Stimulated activated CD4-positive, alpha-beta T cell treated with anti-CD3 and anti-CD28 coated beads, Interleukin-12 subunit alpha, Interleukin-12 subunit beta, amount 100 ng/mL, for 4 hours (primary cell): ENCODE data around the gene KIF4A.

Experiments used
- DNase-seq: peaks from one replicate; pipeline ENCODE4 v3.0.0-alpha.2; 2020

KIF4A gene

GRCh38 chrX:70444326-70444945, 154.5 kb downstream of the KIF4A start, which contains the start of gene DLG3:
Gene DLG3 (plus strand): TSS chrX:70444835. CDS start chrX:70445202, 367 bp downstream.
- DNase-seq, result no peak

GRCh38 chrX:70444946-70445656, 155.2 kb downstream of the KIF4A start:
- no peak for DNase-seq

GRCh38 chrX:70445951-70446350, 156.0 kb downstream of the KIF4A start:
- DNase-seq, result no peak

GRCh38 chrX:70446380-70447350, 156.8 kb downstream of the KIF4A start:
- DNase-seq, result no peak

- no peak for DNase-seq
Observed at GRCh38 chrX:70449457-70449966, 159.6 kb downstream of the KIF4A start.

DNA sequence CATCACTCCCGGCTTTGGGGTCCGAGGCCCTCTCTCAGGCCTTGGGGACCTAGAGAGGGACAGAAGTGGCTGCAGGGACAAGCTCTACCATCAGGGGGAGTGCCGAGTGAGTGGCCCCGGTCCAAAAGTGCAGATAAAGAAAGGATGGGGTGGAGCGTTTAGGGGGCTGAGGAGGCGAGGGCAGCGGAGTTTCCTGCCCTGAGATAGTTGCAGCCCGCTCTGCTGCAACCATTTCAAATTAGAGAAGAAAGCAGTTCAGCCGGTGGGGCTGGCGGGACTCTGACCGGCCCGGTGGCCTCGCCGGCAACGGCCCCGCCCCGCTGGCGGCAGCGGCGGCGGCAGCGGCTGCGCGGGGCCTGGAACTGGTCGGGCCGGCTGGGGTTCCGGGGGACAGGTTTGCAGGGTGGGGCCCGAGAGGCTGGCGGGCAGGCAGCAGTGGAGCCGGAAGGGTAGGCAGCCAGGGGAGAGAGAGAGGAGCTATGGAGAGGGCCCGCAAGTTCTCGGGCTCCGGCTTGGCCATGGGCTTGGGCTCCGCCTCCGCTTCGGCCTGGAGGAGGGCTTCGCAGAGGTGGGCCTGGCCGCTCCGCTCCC, 162.3 kb downstream of the KIF4A start:
- peak; percentile 52 for DNase-seq

- DNase-seq, result no peak
Observed at GRCh38 chrX:70453024-70453618, 163.2 kb downstream of the KIF4A start.

DNA sequence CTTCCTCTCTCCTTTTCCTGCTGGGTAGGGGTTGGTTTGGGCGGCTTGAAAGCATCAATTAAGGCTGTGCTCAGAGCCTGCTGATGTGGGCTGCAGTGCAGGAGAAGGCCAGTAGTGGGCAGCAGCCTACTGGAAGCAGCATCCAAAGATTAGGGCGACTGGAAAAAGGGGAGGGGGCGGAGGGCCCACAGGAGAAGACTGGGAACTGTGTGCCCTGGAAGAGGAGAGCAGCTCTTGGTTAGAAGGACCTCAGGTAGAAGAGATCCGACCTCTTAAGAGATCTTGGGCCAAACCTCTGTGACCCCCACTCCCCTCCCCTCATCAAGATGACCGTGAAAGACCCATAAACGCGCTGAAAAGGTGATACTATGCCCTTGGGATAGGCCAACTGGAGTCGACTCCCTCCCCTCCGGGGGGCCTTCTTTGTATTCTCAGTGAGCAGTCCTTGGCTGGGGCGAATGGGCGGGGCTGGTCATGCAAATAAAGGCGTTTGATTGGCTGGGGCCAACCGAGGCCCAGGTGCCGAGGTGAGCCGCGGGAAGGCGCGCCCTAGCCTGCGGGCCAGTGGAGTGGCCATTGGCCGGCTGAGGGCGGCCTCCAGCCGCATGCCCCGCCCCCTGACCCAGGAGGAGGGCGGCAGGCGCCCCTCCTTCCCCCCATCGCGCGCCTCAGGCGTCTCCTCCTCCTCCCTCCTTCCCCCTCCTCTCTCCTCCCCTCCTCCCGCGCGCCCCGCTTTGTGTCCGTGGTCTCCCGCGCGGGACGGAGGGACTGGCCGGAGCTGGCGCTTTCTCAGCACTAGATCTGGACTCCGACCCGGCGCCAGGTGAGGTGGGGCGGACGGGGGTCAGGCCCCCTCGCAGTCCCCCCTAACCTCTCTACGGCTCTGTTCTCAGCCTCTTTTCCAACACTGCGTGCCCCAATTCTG, 164.8 kb downstream of the KIF4A start:
- DNase-seq, result peak; percentile 52

- no peak for DNase-seq
Observed at GRCh38 chrX:70455366-70456202, 165.7 kb downstream of the KIF4A start.

DNA sequence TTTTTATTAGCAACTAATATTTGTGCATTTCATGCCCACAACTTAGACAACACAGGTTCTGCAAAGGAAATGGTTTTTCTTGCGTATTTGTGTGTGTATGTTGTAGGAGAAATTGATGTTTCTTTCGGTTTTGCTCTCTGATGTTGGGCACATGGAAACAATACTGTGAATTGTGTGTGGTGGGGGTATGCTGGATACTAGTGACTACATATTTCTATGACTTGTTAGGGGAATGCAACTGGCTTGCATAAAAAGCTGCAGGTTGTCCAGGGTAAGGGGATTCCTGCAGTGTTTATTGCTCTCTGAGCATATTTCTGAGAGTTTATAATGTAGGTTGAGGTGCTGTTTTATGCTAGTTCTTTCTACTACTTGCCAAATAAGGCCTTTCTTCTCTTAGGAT, 166.4 kb downstream of the KIF4A start:
- DNase-seq, result no peak

- DNase-seq, result no peak
Observed at GRCh38 chrX:70461026-70461425, 171.1 kb downstream of the KIF4A start.

DNA sequence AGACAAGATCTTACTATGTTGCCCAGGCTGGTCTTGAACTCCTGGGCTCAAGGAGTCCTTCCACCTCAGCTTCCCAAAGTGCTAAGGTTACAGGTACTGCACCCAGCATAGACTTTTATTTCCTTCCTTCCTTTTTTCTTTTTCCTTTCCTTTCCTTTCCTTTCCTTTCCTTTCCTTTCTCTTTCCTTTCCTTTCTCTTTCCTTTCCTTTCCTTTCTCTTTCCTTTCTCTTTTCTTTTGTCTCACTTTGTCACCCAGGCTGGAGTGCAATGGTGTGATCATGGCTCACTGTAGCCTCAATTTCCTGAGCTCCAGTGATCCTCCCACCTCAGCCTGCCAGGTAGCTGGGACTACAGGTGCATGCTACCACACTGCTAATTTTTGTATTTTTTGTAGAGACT, 174.1 kb downstream of the KIF4A start:
- DNase-seq, result no peak

DNA sequence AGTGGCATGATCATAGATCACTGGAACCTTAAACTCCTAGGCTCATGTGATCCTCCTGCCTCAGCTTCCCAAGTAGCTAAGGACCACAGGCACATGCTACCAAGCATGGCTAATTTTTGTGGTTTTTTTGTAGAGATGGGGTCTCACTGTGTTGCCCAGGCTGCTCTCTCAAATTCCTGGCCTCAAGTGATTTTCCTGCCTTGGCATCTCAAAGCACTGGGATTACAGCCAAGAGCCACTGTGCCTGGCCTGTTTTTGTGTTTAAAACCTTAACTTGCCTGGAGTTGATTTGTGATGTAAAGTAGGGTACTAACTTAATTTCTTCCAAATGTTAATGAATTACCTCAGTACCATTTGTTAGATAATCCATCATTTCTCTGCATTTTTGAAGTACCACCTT, 177.1 kb downstream of the KIF4A start:
- no peak for DNase-seq

DNA sequence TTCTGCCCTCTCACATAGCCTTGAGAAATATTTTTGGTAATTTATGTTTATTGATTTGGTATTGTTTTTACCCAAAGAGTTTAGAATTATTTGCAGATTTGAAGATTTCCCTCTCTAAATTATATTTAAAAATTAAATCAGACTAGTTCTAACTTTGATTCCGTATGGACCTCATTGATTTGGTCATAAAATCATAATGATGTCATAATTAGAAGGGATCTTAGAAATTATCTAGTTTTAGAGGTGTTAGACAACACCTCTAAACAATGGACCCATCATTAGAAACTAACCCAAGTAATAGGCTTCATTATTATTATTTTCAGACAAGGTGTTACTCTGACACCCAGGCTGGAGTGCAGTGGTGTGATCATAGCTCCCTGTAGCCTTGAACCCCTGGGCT, 178.8 kb downstream of the KIF4A start:
- DNase-seq, result no peak
